GM12891 (cell line): ENCODE data around the gene DOCK2.

Experiments used
- POLR2A ChIP-seq: IDR thresholded peaks from 2 replicates; pipeline ENCODE4 v1.6.1; 2011; ENCODE audit warnings: low read depth, low read length, control low read depth
- POLR2AphosphoS5 ChIP-seq: IDR thresholded peaks from 2 replicates; pipeline ENCODE4 v1.6.1; 2011; ENCODE audit warnings: low read depth, low read length, control low read depth
- POU2F2 ChIP-seq: IDR thresholded peaks from 2 replicates; pipeline ENCODE4 v1.6.1; 2011; ENCODE audit warnings: low read depth, mild to moderate bottlenecking, control low read depth, low read length, moderate library complexity

DNA sequence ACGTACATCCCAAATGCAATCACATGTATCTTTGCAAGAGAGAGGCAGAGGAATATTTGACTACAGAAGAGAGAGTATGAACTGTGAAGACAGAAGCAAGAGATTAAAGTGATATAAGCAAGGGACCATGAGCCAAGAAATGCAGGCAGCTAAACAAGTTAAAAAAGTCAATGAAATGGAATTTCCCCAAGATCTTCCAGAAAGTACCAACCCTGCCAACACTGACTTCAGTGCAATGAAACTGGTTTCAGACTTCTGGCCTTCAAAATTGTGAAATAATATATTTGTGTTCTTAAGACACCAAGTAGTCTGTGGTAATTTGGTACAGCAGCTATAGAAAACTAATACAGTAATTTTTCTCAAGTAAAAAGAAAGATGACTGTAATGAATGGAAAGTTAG is 489.6 kb downstream of the DOCK2 start:
- TF ChIP-seq POLR2A (no peak), POU2F2 (no peak), POLR2AphosphoS5 (no peak)
